H1 (cell line): ENCODE results near the gene ZNF277. TPM values are rescaled to one million over a fixed set of nuclear protein-coding genes. Genes with fewer than 3 reads are reported as not detected.

Experiments used
- CREB1 ChIP-seq: IDR thresholded peaks from 2 replicates; pipeline ENCODE4 v1.6.1; 2012; ENCODE audit warnings: inconsistent platforms
- RXRA ChIP-seq: IDR thresholded peaks from 2 replicates; pipeline ENCODE4 v1.6.1; 2011; ENCODE audit warnings: low read depth, mild to moderate bottlenecking, low read length, moderate library complexity; ENCODE audit not compliant: insufficient read depth
- polyA plus RNA-seq, 7 experiments: library from polyadenylated mRNA; depleted of rRNA in 3 of 7; stranded (reverse) in 5 of 7; unstranded in 2 of 7; fragments of >200 nt in 5 of 7; fragments of 200-250 nt in 2 of 7; gene quantifications; 1 replicate in 5 of 7; 2 replicates in 1 of 7; 4 replicates in 1 of 7; pipeline versions ENCODE4 v1.2.1 to v1.2.3, GENCODE V29; 2011 to 2013; ENCODE audit warnings: missing spikeins in 2 of 7, mixed read lengths in 2 of 7
- total RNA-seq: library from RNA; stranded (reverse); fragmentation: NEBNext Ultra II Directional; extraction: Animal tissue kit (Norgen Biotek cat#: 25700); gene quantifications from 2 replicates; pipeline ENCODE4 v1.2.1, GENCODE V29; 2021

ZNF277 gene
- total and polyA plus RNA-seq, 2 of the 8 experiments (the other 6 are each of a cell fraction or from before 2014, with no cell fraction given): 5.1 to 21.7 TPM

- TF ChIP-seq RXRA (no peak), CREB1 (no peak)
These were observed 48.4 kb downstream of the ZNF277 start (continued) for GRCh38 chr7:112254709-112255387.
